GM12874 (cell line): ENCODE results near the gene CHST11.

ENCODE experiments used
- CTCF ChIP-seq: IDR thresholded peaks from 2 replicates; pipeline ENCODE4 v1.5.1; 2011; ENCODE audit warnings: low read depth, mild to moderate bottlenecking, control low read depth, low read length, moderate library complexity; ENCODE audit not compliant: insufficient read depth

Gene CHST11

GRCh38 chr12:104742551-104743201 is 285.9 kb downstream of the CHST11 start:
- no peak for TF ChIP-seq CTCF

GRCh38 chr12:104743202-104743580 is 286.4 kb downstream of the CHST11 start:
- TF ChIP-seq CTCF: no peak

- no peak for TF ChIP-seq CTCF
Observed at GRCh38 chr12:104746467-104747088, 289.8 kb downstream of the CHST11 start.

GRCh38 chr12:104747330-104747729 is 290.6 kb downstream of the CHST11 start:
- TF ChIP-seq CTCF: no peak

- no peak for TF ChIP-seq CTCF
Observed at GRCh38 chr12:104747955-104748354, 291.2 kb downstream of the CHST11 start.

- TF ChIP-seq CTCF: no peak
Observed at GRCh38 chr12:104748356-104748755, 291.6 kb downstream of the CHST11 start.

- TF ChIP-seq CTCF: no peak
Observed at GRCh38 chr12:104748790-104749189, 292.0 kb downstream of the CHST11 start.
